GM18526 (cell line): ENCODE measurements around the gene UTP25.

Experiments
- POLR2A ChIP-seq: IDR thresholded peaks from 3 replicates; pipeline ENCODE4 v1.6.1; 2011; ENCODE audit not compliant: insufficient read length; ENCODE audit errors: extremely low read depth

Gene UTP25

GRCh38 chr1:209827384-209828262 is at the start of gene UTP25:
UTP25 (plus strand) TSS chr1:209827972; CDS start chr1:209828064, 92 bp downstream.
- peak; percentile 74 for TF ChIP-seq POLR2A

DNA sequence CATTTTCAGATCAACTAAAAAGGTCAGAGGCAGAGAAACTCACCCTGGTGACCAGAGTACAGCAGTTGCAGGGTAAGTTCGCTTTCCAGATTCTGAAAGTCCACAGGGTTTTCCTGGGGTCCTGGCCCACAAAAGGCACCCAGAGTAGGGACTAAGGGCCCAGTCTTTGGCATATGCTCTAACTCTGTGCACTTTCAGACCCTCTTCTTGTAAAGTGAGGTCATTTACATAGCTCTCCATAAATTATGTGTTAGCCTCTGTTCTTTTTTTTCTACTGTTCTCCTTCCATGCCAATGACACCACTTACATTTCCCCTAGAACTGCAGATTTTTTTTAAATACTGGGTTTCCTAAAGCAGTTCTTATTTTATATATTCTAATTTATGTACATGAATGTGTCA is 49.7 kb upstream of the UTP25 start:
- TF ChIP-seq POLR2A = no peak

DNA sequence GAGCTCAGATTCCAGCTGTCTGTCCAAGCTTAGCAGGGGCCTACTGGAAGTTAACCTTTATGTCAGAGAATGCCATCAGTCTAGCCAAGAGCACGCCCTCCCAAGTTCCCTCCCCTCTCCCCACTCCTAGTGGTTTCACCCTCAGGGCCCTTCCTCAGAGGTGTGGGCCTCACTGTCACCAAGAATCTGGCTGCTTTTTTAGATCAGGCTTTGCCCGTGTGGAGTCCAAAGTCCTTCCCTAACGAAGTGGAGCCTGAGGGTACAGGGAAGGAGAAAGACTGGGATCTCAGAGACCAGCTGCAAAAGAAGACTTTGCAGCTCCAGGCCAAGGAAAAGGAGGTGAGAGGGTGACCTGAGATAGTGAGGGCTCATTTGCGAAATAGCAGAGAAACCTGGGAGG is 47.5 kb upstream of the UTP25 start:
- TF ChIP-seq POLR2A = no peak

DNA sequence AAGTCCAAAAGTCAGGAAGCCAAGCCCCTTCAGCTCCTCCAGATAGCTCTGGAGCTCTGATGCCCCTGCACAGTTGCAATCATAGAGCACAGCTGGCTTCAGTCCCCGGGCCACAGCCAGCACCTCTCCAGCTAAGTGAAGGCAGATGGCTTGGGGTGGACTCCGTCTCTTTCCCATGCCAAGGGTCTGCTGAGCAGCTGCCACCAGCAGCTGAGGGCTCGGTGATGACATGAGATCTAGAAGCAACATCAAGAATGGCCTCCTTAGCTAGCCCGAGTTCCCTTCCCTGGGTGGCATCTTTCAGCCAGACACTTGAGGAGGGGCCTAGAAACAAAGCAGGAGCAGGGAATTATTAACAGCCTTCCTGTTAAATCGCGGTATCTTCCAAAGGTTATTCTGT is 44.4 kb upstream of the UTP25 start:
- no peak for TF ChIP-seq POLR2A

- peak; percentile 94 for TF ChIP-seq POLR2A
These were observed 43.3 kb upstream of the UTP25 start, which contains the start of gene C1orf74 for GRCh38 chr1:209784265-209785169. C1orf74 (minus strand) TSS chr1:209784559; CDS start chr1:209783634, 925 bp downstream.

DNA sequence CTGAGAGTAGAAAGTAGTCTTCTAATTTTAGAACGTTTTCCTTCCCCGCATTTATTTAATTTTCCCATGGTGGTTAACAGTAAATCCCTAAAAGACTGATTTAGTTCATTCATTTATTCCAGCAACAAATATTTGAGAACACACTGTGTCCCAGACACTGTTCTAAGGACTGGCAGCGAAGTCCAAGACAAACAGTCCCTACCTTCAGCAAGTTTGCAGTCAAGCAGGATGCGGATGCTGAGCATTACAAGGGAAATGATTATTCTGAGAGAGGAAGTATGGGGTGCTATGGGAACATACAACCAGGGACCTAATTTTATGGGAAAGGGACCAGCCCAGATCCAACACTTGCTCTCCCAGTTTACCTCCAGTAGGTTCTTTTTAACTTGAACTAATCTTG is 42.2 kb upstream of the UTP25 start:
- no peak for TF ChIP-seq POLR2A

DNA sequence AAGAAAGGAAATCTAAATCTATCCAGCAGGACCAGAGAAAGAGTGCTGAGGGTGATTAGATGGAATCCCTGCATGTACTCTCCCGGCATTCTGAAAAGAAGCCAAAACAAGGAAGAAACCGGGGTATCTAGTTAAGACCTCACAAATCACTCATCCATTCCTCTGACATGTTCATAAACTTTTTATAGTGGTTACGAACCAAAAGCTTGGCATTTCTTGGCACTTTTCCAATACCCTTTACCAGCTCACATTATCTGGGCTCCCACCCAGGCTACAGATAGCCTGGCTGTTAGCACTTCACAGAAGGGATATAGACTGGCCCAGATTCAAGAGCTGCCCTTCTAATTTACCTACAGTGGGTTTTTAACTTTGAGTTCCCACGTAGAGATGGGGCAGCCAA is 41.6 kb upstream of the UTP25 start:
- TF ChIP-seq POLR2A = no peak

DNA sequence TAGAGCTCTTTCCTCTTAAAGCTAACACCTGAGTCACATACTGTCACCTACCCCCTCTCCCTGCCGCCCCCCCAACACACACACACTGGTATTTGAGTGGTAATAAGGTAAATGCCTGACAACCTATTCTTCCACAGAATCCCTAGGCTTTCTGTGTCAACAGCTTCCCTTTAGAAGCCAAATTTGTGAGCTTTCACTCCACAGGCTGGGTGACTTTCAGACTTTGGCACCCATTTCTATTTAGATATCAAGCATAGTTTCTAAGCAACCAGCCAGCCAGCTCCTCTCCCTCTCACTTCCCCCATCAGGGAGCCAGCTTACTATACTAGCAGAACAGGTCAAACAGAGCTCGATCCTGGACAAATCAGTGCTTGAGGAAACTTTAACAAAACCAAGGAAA is 40.2 kb upstream of the UTP25 start:
- TF ChIP-seq POLR2A = no peak

GRCh38 chr1:209789245-209789644 is 38.5 kb upstream of the UTP25 start:
- no peak for TF ChIP-seq POLR2A

DNA sequence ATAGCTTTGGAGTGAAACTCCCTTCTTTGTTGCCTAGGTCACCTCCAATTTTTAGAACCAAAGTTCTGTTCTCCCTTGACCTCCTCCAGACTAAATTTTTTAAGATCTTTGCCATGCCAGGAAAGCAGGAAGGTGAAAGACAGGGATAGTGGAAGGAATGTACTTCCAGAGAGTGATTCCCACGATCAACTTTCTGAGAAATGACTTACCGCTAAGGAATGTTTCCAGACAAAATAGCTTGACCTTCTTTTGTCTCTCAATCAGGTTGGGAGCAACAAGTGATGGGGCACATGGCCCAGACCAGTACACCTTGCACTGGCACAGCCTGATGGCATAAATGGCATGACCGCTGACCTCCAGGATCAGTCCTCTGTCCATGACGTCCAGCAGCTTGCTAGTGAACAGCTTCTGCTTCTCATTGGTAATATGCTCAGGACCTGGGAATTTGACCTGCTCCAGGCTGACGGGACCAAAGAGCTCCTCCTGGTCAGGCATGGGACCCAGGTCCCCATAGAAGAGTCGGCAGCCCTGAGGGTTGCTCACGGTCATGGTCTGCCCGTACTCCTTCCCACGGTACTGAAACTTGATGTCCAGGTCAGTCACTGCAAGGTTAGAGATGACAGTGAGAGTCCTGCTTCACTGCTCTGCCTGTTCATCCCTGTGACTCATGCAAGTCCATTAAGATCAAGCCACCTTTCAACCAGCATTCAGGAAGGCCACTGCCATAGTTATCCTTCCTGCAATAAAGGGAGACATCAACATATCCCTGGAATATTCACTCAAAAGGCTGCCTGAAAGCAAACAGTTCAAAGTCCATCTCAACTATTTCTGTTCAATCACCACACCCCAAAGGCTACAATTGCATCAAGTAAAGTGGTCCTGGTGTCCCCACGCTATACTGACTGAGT is 37.2 kb upstream of the UTP25 start:
- no peak for TF ChIP-seq POLR2A

- no peak for TF ChIP-seq POLR2A
These were observed 35.9 kb upstream of the UTP25 start for GRCh38 chr1:209791920-209792319.

DNA sequence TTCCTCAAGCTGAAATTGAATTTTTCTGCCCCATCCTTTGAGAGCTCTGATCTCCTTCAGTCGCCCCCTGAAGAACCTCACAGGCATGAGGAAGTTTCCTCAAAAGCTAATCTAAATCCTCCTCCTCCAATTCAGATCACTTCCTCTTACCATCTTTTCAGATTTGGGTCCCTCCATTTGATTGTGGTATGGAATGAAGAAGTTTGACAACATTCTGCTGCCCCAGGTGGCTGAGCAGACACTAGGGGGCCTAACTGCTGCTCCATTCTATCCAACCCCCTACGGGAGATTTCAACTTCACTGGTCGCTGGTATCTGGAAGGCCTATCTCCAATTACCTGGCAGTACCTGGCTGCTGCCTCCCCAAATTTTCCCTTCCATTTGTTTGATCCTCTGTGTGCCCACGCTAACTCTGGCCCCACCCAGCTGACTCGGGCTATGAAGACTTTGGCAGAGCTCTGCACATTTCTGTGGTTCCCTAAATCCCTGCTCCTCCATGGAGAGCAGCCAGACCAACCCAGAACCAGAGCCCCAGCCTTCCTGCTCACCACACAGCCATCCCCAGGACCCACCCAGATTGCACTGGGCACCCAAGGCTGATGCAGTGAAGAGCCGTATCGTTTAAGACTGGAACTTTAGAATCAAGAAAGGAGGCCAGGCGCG is 29.7 kb upstream of the UTP25 start:
- TF ChIP-seq POLR2A = no peak

- no peak for TF ChIP-seq POLR2A
These were observed 26.6 kb upstream of the UTP25 start for GRCh38 chr1:209800984-209801834.
